ENCODE data around the gene ZNF140.

The ZNF140 gene

GRCh38 chr12:133080368-133081158 is at the start of gene ZNF140:
TSS of gene ZNF140 (plus strand) at chr12:133080923. CDS start at chr12:133081321, 398 bp downstream.
- peak; percentile 87 to 93 (median 89) for DNase-seq (ENCODE audit: low read depth in 3 of 3)

- peak; percentile 92 to 96 (median 94) for DNase-seq (ENCODE audit: low read depth in 3 of 3)
These were observed 43.3 kb upstream of the ZNF140 start, which contains the start of gene ZNF84 for GRCh38 chr12:133037207-133038005. TSS of gene ZNF84 (plus strand) at chr12:133037509. CDS start at chr12:133041468, 3,959 bp downstream.

GRCh38 chr12:133038118-133038709 is 42.5 kb upstream of the ZNF140 start:
- no peak for DNase-seq (ENCODE audit: low read depth in 3 of 3)

GRCh38 chr12:133046698-133047097 is 34.0 kb upstream of the ZNF140 start:
- no peak for DNase-seq (ENCODE audit: low read depth in 3 of 3)

GRCh38 chr12:133057446-133057845 is 23.3 kb upstream of the ZNF140 start:
- DNase-seq (ENCODE audit: low read depth in 3 of 3), result no peak

- no peak for DNase-seq (ENCODE audit: low read depth in 3 of 3)
These were observed 22.3 kb upstream of the ZNF140 start for GRCh38 chr12:133058203-133059113.

GRCh38 chr12:133061954-133062353 is 18.8 kb upstream of the ZNF140 start:
- no peak for DNase-seq (ENCODE audit: low read depth in 3 of 3)

- no peak for DNase-seq (ENCODE audit: low read depth in 3 of 3)
These were observed 17.2 kb upstream of the ZNF140 start for GRCh38 chr12:133063556-133063955.

GRCh38 chr12:133073836-133074235 is 6.9 kb upstream of the ZNF140 start:
- no peak for DNase-seq (ENCODE audit: low read depth in 3 of 3)

- DNase-seq (ENCODE audit: low read depth in 3 of 3), result peak in 2 of 3 donors; percentile 87 to 95
These were observed 726 bp upstream of the ZNF140 start for GRCh38 chr12:133080026-133080367.

GRCh38 chr12:133081159-133081780 is 547 bp downstream of the ZNF140 start:
- no peak for DNase-seq (ENCODE audit: low read depth in 3 of 3)

- no peak for DNase-seq (ENCODE audit: low read depth in 3 of 3)
These were observed 2.6 kb downstream of the ZNF140 start for GRCh38 chr12:133083345-133083744.

- DNase-seq (ENCODE audit: low read depth in 3 of 3), result no peak
These were observed 24.9 kb downstream of the ZNF140 start for GRCh38 chr12:133105620-133106019.

- no peak for DNase-seq (ENCODE audit: low read depth in 3 of 3)
These were observed 25.5 kb downstream of the ZNF140 start for GRCh38 chr12:133106253-133106652.

GRCh38 chr12:133107121-133107520 is 26.4 kb downstream of the ZNF140 start:
- DNase-seq (ENCODE audit: low read depth in 3 of 3), result no peak

GRCh38 chr12:133108150-133108549 is 27.4 kb downstream of the ZNF140 start:
- DNase-seq (ENCODE audit: low read depth in 3 of 3), result no peak

GRCh38 chr12:133120385-133121191 is 39.9 kb downstream of the ZNF140 start:
- DNase-seq (ENCODE audit: low read depth in 3 of 3), result no peak

GRCh38 chr12:133124674-133125073 is 44.0 kb downstream of the ZNF140 start:
- DNase-seq (ENCODE audit: low read depth in 3 of 3), result no peak

GRCh38 chr12:133129368-133130037 is 48.8 kb downstream of the ZNF140 start:
- peak in 1 of 3 donors; percentile 4 for DNase-seq (ENCODE audit: low read depth in 3 of 3)
